ENCODE measurements around the gene KCNIP3.
"Not testable (repeated sequence)": the region's sequence is repeated elsewhere in the genome, so short reads cannot be mapped to it uniquely, and the experiment has no call there.

Gene KCNIP3

DNA sequence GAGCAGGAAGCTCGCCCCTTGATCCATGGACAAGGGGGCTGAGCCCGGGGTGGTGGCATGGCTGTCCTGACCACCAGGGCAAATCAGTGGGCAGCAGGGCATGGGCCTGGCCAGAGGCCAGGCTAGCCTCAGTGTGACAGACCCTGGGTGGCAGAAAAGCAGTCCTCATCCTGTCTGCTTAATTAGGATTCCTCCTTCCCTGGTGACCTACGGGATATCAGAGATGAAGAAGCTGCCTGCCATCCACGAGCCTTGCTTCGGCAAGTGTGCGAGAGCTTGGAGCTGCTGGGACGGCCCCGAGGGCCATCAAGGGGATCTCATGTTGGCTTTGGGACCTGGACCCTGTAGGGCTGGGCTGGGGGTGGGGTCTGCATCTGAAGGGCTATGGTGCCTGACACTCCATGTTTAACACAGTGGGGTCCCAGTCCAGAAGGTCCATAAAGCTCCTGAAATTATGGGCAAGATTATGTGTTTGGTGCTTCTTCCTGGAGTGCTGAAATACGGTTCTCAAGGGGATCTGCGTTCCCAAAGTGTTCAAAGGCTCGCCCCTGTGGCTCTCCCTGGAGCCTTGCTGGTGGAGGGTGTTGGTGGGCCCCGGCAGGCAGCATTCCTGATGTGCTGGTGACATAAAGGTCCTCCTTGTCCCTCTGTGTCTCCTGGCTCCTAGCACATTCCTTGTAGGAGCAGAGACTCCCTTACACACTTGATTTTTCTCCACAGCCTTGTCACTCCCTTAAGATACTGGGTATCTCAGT lies 52.6 kb downstream of the KCNIP3 start:
- no peak for DNase-seq

GRCh38 chr2:95350368-95350767 lies 53.2 kb downstream of the KCNIP3 start:
- no peak for DNase-seq

DNA sequence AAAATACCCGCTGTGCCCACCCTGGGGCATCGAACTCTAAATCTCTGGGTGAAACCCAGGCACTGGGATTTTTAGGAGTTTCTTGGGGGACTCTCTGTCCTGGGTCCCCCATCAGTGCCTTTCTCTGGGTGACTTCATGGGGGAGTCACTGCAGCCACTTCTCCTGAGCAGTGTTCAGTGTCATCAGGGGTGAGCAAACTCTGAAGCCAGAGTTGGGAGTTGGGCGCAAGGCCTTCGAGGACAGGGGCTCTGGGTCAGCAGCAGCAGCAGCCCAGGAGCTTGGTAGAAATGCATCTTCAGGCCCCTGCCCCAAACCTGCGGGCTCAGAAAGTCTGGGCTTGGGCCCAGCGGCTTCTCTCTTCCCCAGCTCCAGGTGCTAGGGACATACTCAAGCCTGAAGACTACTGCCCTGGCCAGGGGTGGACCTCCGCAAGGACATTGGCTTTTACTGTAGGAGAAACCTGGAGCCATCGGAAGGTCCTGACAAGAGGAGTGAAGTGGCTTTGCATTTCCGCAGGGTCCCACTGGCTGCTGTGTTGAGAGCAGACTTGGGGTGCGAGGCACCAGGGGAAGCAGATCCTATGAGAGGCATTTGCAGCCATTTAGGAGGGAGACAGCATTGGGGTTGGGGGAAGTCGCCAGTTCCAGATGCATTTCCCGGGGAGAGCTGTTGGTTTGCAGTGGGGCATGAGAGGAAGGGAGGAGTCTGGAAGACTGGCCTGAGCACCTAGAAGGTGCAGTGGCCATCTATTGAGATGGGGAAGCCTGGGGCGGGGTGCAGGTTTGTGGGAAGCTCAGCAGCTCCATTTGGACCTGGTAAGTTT lies 53.8 kb downstream of the KCNIP3 start:
- DNase-seq = no peak

- DNase-seq = no peak
Observed at GRCh38 chr2:95351598-95351915, 54.4 kb downstream of the KCNIP3 start.

- no peak for DNase-seq
Observed at GRCh38 chr2:95352310-95353054, 55.3 kb downstream of the KCNIP3 start.

- DNase-seq = no peak
Observed at GRCh38 chr2:95353055-95353575, 56.0 kb downstream of the KCNIP3 start.

- DNase-seq = no peak
Observed at GRCh38 chr2:95353613-95354468, 56.7 kb downstream of the KCNIP3 start.

DNA sequence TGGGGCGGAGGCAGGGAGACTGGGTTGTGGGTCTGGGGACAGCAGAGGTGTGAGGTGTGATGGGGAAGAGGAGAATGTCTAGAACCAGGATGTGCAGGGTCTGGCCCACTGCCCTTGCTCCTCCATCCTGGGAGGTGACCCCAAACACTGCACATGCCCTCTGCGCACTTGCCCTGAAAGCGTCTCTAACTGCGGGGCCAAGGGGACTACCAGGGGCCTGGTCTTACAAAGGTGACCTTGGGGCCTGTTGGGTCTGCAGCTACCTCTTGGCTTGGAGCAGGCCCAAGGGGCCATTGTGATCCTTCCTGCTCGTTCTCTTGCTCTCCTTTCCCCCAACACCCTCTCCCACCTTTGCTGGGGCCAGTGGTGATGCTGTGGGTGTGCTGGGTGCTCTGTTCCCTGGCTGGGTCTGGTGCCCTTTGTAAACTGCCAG lies 57.3 kb downstream of the KCNIP3 start:
- no peak for DNase-seq

DNA sequence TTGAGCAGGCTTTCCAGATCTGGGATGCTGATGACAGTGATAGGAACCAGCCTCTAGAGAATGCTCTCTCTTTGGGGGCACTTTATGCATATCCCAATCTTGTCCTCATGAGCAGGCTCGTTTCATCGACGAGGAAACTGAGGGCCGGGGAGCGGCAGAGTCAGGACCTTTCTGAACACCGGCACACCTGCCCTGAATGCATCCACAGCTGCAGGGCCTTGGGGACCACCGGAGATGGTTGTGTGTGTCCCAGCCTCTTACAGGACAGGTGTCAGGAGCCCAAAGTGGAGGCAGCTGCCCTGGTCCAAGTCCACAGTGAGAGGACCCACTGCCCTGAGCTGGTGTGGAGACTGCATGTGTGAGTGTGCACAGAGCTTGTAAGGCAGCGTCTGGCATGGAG lies 57.8 kb downstream of the KCNIP3 start:
- no peak for DNase-seq

- not testable (repeated sequence) for DNase-seq
Observed at GRCh38 chr2:95355486-95355885, 58.3 kb downstream of the KCNIP3 start.

- DNase-seq = no peak
Observed at GRCh38 chr2:95356821-95357700, 59.9 kb downstream of the KCNIP3 start.

DNA sequence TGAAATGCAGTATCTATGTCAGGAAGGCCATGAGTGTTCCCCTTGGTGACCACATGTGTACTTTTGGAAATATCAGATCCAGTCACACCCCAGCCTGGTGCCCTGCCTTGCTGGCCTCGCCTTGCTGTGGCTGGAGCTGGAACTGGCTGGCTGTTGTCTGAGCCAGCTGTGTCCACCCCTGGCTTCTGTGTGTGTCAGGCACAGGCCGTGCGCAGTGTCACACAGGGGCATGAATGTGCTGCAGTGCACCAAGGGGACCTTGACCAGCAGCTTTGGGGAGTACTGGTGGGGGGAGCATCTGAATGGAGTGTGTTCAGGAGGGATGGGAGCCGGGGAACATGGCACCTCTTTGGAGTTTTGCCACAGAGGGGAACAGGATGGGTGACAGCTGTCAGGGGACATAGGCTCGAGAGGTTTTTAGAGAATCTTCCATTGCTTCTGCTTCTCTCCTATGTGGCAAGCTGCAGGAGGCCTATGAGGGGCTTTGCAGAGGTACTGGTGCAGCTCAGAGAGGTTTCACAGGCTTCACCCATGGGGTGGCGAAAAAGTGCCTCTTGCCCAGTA lies 60.7 kb downstream of the KCNIP3 start:
- DNase-seq = no peak

GRCh38 chr2:95359031-95359430 lies 61.9 kb downstream of the KCNIP3 start:
- DNase-seq = no peak

DNA sequence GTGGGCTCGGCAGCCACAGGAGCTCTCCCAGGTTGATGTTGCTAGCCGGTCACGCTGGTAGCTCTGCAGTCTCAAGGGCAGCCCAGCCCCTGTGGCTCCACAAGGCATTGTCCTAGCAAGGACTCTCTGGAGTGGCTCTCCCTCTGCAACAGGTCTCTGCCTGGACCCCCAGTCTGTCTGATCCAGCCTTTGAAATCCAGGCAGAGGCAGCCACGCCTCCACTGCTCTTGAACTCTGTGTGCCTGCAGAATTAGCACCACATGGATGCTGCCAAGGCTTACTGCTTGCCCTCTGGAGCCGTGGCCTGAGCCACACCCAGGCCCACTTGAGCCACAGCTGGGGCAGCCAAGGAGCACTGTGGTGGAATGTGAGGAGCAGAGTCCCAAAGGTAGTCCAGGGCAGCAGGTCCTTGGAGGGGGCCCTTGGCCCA lies 62.4 kb downstream of the KCNIP3 start:
- DNase-seq = no peak

- DNase-seq = no peak
Observed at GRCh38 chr2:95361216-95361980, 64.3 kb downstream of the KCNIP3 start.

DNA sequence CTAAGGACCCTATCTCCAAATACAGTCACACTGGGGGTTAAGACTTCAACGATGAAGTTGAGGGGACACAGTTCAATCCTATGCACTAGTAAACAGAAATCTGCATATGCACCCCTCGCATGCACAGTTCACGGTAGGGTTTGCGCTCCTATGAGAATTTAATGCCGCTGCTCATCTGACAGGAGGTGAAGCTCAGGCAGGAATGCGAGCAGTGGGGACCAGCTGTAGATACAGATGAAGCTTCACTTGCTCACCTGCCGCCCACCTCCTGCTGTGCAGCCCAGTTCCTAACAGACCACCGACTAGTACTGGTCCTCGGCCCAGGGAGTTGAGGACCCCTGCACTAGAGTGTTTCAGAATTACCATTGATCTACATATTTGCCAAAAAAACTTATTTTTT lies 65.3 kb downstream of the KCNIP3 start:
- DNase-seq = no peak

DNA sequence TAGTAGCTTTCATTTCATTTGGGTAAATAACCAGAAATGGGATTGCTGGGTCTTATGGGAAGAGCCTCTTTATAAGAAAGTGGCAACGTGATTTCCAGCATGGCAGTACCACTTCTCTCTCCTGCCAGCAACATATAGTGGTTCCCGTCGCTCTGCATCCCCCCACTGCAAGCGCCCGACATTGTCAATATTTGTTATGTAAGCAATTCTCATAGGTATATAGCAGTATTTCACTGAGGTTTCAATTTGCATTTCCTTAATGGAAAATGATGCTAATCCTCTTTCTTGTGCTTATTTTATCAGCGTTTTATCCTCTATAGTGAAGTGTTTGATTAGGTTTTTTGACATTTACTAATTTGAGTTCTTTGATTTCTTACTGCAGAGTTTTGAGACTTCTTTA lies 69.4 kb downstream of the KCNIP3 start:
- DNase-seq = no peak

GRCh38 chr2:95372216-95372829 lies 75.2 kb downstream of the KCNIP3 start:
- DNase-seq = no peak

DNA sequence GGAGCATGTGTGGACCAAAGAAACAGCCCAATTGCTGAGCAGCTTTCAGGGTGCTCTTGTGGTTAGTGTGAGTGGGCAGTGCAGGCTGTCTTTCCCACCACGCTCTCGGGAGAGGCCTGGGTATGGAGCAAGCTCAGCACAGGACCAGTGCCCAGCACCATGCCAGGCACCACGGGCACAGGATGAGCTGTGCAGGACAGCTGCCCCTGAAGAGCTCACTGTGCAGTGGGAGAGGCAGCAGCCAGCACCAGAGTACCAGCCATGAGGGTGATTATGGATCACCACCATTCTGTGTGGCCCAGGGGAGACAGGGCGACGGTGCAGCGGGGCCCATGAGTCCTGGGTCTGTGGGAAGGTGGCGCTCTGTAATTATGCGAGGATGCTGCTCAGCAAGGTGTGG lies 75.7 kb downstream of the KCNIP3 start:
- no peak for DNase-seq

DNA sequence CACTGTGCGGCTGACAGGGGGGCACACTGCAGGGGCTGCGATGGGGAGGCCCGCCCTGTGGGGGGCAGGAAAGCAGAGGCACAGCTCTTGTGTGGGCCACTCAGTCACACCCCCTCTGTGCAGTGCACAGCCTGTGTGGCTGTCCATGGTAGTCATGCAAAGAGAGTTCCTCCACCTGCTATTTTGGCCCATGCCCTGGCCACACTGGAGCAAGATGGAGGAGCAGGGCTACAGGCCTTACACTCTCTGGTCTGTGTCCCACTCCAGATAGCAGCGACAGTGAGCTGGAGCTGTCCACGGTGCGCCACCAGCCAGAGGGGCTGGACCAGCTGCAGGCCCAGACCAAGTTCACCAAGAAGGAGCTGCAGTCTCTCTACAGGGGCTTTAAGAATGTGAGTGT lies 76.9 kb downstream of the KCNIP3 start:
- DNase-seq = no peak
